ENCODE data around the gene DPM2.

Gene DPM2

GRCh38 chr9:127955294-127956015 is 17.8 kb upstream of the DPM2 start:
- DNase-seq (ENCODE audit: low spot score) = peak; percentile 90

GRCh38 chr9:127954831-127955293 is 17.2 kb upstream of the DPM2 start:
- no peak for DNase-seq (ENCODE audit: low spot score)

GRCh38 chr9:127953768-127954505 is 16.3 kb upstream of the DPM2 start:
- no peak for DNase-seq (ENCODE audit: low spot score)

- DNase-seq (ENCODE audit: low spot score) = no peak
Observed at GRCh38 chr9:127953154-127953553, 15.5 kb upstream of the DPM2 start.

GRCh38 chr9:127950513-127951289 is 13.0 kb upstream of the DPM2 start:
- no peak for DNase-seq (ENCODE audit: low spot score)

- no peak for DNase-seq (ENCODE audit: low spot score)
Observed at GRCh38 chr9:127949827-127950512, 12.3 kb upstream of the DPM2 start.

GRCh38 chr9:127947841-127948710 is 10.4 kb upstream of the DPM2 start:
- no peak for DNase-seq (ENCODE audit: low spot score)

GRCh38 chr9:127946728-127947127 is 9.1 kb upstream of the DPM2 start:
- no peak for DNase-seq (ENCODE audit: low spot score)

GRCh38 chr9:127945942-127946341 is 8.3 kb upstream of the DPM2 start:
- no peak for DNase-seq (ENCODE audit: low spot score)

- DNase-seq (ENCODE audit: low spot score) = no peak
Observed at GRCh38 chr9:127945338-127945737, 7.7 kb upstream of the DPM2 start.

- no peak for DNase-seq (ENCODE audit: low spot score)
Observed at GRCh38 chr9:127944586-127945218, 7.0 kb upstream of the DPM2 start.

GRCh38 chr9:127943731-127944144 is 6.1 kb upstream of the DPM2 start:
- peak; percentile 85 for DNase-seq (ENCODE audit: low spot score)

- no peak for DNase-seq (ENCODE audit: low spot score)
Observed at GRCh38 chr9:127943011-127943662, 5.5 kb upstream of the DPM2 start.

- peak; percentile 80 for DNase-seq (ENCODE audit: low spot score)
Observed at GRCh38 chr9:127942216-127943010, 4.8 kb upstream of the DPM2 start.

- no peak for DNase-seq (ENCODE audit: low spot score)
Observed at GRCh38 chr9:127941961-127942215, 4.2 kb upstream of the DPM2 start.

- DNase-seq (ENCODE audit: low spot score) = no peak
Observed at GRCh38 chr9:127941062-127941960, 3.7 kb upstream of the DPM2 start.

- no peak for DNase-seq (ENCODE audit: low spot score)
Observed at GRCh38 chr9:127940593-127940992, 2.9 kb upstream of the DPM2 start.

- no peak for DNase-seq (ENCODE audit: low spot score)
Observed at GRCh38 chr9:127938298-127938690, 640 bp upstream of the DPM2 start.

GRCh38 chr9:127937056-127937387 is 632 bp downstream of the DPM2 start:
- no peak for DNase-seq (ENCODE audit: low spot score)

Measured in cerebellar cortex (tissue), 1 donor.